Measurements from ENCODE around the gene PLCD1. TPM values are rescaled to one million over a fixed set of nuclear protein-coding genes. Genes with fewer than 3 reads are reported as not detected.

Gene PLCD1
- total and polyA plus RNA-seq, 2 of the 13 experiments (the other 11 are each of a cell fraction or from before 2014, with no cell fraction given): 10.1 to 12.4 TPM

GRCh38 chr3:37999836-38000235 lies 29.6 kb downstream of the PLCD1 start:
- no TSS peak for BruUV-seq (replicated peaks)
- POLR2A ChIA-PET: no interaction called here
- in situ Hi-C loops (cut with HindIII; ENCODE audit: extremely low pct_ligation_motif_present, low pct_unique_long_range_greater_than_20kb): loop anchor here (5.0 kb wide), 1 partner anchor 143 kb away; no protein-coding TSS in a partner anchor
- H3K27ac ChIP-seq (ENCODE audit: extremely low read length, insufficient read depth, low read length): no peak overlapping the region
- H3K36me3 ChIP-seq (replicated peaks in 1 of 2; ENCODE audit: control insufficient read depth in 1 of 2, insufficient read depth in 2 of 2, low read length in 2 of 2): no peaks in the 10 kb centered on the region
- H4K20me1 ChIP-seq (ENCODE audit: insufficient read depth, low read length): no peaks in the 10 kb centered on the region
- CTCF ChIA-PET (ENCODE audit: low intra/inter-chr PET ratio, low total read pairs): no interaction called here
- intact Hi-C loops (cut with micrococcal nuclease; ENCODE audit: unreplicated experiment): loop anchor here (2.0 kb wide), 1 partner anchor 93 kb away; no protein-coding TSS in a partner anchor
- H3K9me3 ChIP-seq (ENCODE audit: low read length): no peaks in the 10 kb centered on the region
- no peak overlapping the region for H3K9ac ChIP-seq (ENCODE audit: insufficient read depth, low read depth, low read length)
- H3K4me3 ChIP-seq (replicated peaks in 1 of 3; ENCODE audit: insufficient read depth in 1 of 3, low read depth in 2 of 3, low read length in 3 of 3): no peak overlapping the region
- H3K27me3 ChIP-seq (ENCODE audit: control insufficient read depth in 1 of 2, insufficient read depth in 2 of 2, low read length in 2 of 2): peaks cover 0 to 16% of the 10 kb centered on the region in 2 experiments; a peak in 2 of 5 replicates
- 62% methylated on average over 6 of the region's 6 CpGs for WGBS (ENCODE audit: low lambda C conversion rate)
- peaks cover 85% of the 10 kb centered on the region for H3K4me1 ChIP-seq (ENCODE audit: insufficient read depth, low read length)
- TF ChIP-seq STAT5B (CRISPR knock-in tag; IDR thresholded peaks at IDR 0.05) (no peak), GMEB1 (CRISPR knock-in tag; IDR thresholded peaks at IDR 0.05; ENCODE audit: borderline replicate concordance) (no peak), MAZ (IDR thresholded peaks at IDR 0.05; ENCODE audit: borderline replicate concordance, low read depth, low read length) (no peak), MAZ (CRISPR knock-in tag; IDR thresholded peaks at IDR 0.05; ENCODE audit: low read depth) (no peak), ZNF761 (CRISPR knock-in tag; conservative IDR thresholded peaks at IDR 0.05) (no peak), ZNF629 (CRISPR knock-in tag; conservative IDR thresholded peaks at IDR 0.05) (no peak), ZFX (CRISPR knock-in tag; IDR thresholded peaks at IDR 0.05; ENCODE audit: low read depth) (no peak), ZNF747 (CRISPR knock-in tag; IDR thresholded peaks at IDR 0.05; ENCODE audit: borderline replicate concordance) (no peak)
- no peak for FAIRE-seq
- H3K79me2 ChIP-seq (ENCODE audit: insufficient read depth, low read length): no peaks in the 10 kb centered on the region
- DNase-seq (ENCODE audit: low spot score): no peak
- no peak overlapping the region for H2AFZ ChIP-seq (ENCODE audit: low read length)
- ATAC-seq: no peak
- H3K4me2 ChIP-seq (ENCODE audit: low read depth, low read length): no peak overlapping the region

Data from HepG2 (cell line).